Trophoblast cell (in vitro differentiated cells and primary cell): Measurements from ENCODE around the gene IARS2.
A peak's percentile ranks its signal among the peaks of the same experiment; 100 is the strongest.
"Not testable (repeated sequence)": the region's sequence is repeated elsewhere in the genome, so short reads cannot be mapped to it uniquely, and the experiment has no call there.

ENCODE experiments used
- DNase-seq, 2 donors: peaks; one replicate each; pipeline ENCODE4 v3.0.0-alpha.2; 2016
- H2AFZ ChIP-seq: 2 replicates; pipeline ENCODE4 v1.6.1; 2013; ENCODE audit warnings: low read length, moderate library complexity, mild to moderate bottlenecking; ENCODE audit not compliant: insufficient read depth, poor library complexity
- H2AK5ac ChIP-seq: 2 replicates; pipeline ENCODE4 v1.6.1; 2013; ENCODE audit warnings: mild to moderate bottlenecking, low read length
- H2BK120ac ChIP-seq: 2 replicates; pipeline ENCODE4 v1.6.1; 2013; ENCODE audit warnings: low read length, mild to moderate bottlenecking, moderate library complexity; ENCODE audit not compliant: insufficient read depth, poor library complexity
- H2BK12ac ChIP-seq: 2 replicates; pipeline ENCODE4 v1.6.1; 2013; ENCODE audit warnings: mild to moderate bottlenecking, low read length, moderate library complexity
- H2BK5ac ChIP-seq: 2 replicates; pipeline ENCODE4 v1.6.1; 2013; ENCODE audit warnings: low read length, low read depth, moderate library complexity, mild to moderate bottlenecking; ENCODE audit not compliant: poor library complexity
- H3K14ac ChIP-seq: 2 replicates; pipeline ENCODE4 v1.6.1; 2013; ENCODE audit warnings: mild to moderate bottlenecking, low read length
- H3K18ac ChIP-seq: 2 replicates; pipeline ENCODE4 v1.6.1; 2013; ENCODE audit warnings: mild to moderate bottlenecking, low read length
- H3K23ac ChIP-seq: 2 replicates; pipeline ENCODE4 v1.6.1; 2013; ENCODE audit warnings: low read length
- H3K27ac ChIP-seq: 2 replicates; pipeline ENCODE4 v1.5.1; 2013; ENCODE audit warnings: low read depth, mild to moderate bottlenecking, inconsistent platforms, low read length, moderate library complexity
- H3K27me3 ChIP-seq: 2 replicates; pipeline ENCODE4 v1.6.1; 2013; ENCODE audit warnings: inconsistent platforms, mild to moderate bottlenecking, low read length, moderate library complexity; ENCODE audit not compliant: insufficient read depth
- H3K36me3 ChIP-seq, 2 experiments: 1 replicate in 1 of 2; 2 replicates in 1 of 2; pipeline ENCODE4 v1.6.1; 2013; ENCODE audit warnings: low read length in 2 of 2, mild to moderate bottlenecking in 2 of 2, moderate library complexity in 1 of 2; ENCODE audit not compliant: insufficient read depth in 2 of 2, control insufficient read depth in 1 of 2
- H3K4ac ChIP-seq: 2 replicates; pipeline ENCODE4 v1.6.1; 2013; ENCODE audit warnings: low read depth, mild to moderate bottlenecking, low read length, moderate library complexity
- H3K4me1 ChIP-seq, 2 experiments: 1 replicate in 1 of 2; 2 replicates in 1 of 2; pipeline ENCODE4 v1.6.1; 2013; ENCODE audit warnings: low read length in 2 of 2, mild to moderate bottlenecking in 2 of 2, moderate library complexity in 1 of 2; ENCODE audit not compliant: insufficient read depth in 2 of 2, control insufficient read depth in 1 of 2
- H3K4me2 ChIP-seq: 2 replicates; pipeline ENCODE4 v1.6.1; 2013; ENCODE audit warnings: inconsistent platforms, mild to moderate bottlenecking, low read length, moderate library complexity
- H3K4me3 ChIP-seq: 2 replicates; pipeline ENCODE4 v1.5.1; 2013; ENCODE audit warnings: mild to moderate bottlenecking, low read depth, low read length, inconsistent platforms
- H3K79me1 ChIP-seq: one replicate; pipeline ENCODE4 v1.6.1; 2013; ENCODE audit warnings: low read length
- H3K79me2 ChIP-seq: 2 replicates; pipeline ENCODE4 v1.6.1; 2013; ENCODE audit warnings: low read length, mild to moderate bottlenecking; ENCODE audit not compliant: control insufficient read depth, insufficient read depth, poor library complexity
- H3K9ac ChIP-seq: 2 replicates; pipeline ENCODE4 v1.6.1; 2013; ENCODE audit warnings: mild to moderate bottlenecking, low read length
- H3K9me3 ChIP-seq: 2 replicates; pipeline ENCODE4 v1.6.1; 2013; ENCODE audit warnings: low read depth, mild to moderate bottlenecking, control low read depth, inconsistent platforms, low read length; ENCODE audit not compliant: insufficient read depth
- H4K12ac ChIP-seq: 2 replicates; pipeline ENCODE4 v1.6.1; 2013; ENCODE audit warnings: low read depth, mild to moderate bottlenecking, low read length, moderate library complexity
- H4K8ac ChIP-seq: 2 replicates; pipeline ENCODE4 v1.6.1; 2013; ENCODE audit warnings: low read depth, mild to moderate bottlenecking, low read length, moderate library complexity
- H4K91ac ChIP-seq: one replicate; pipeline ENCODE4 v1.6.1; 2013; ENCODE audit warnings: low read depth, mild to moderate bottlenecking, low read length, moderate library complexity
- WGBS: extraction: QIAGEN DNeasy Blood & Tissue Kit; methylation state at CpG from one replicate; pipeline ENCODE4 v1.1.7; 2013; ENCODE audit warnings: missing lambda C conversion rate; ENCODE audit not compliant: insufficient read length, insufficient coverage; ENCODE audit errors: extremely low coverage; 5-methylcytosine and 5-hydroxymethylcytosine counted together

IARS2 gene

GRCh38 chr1:220099826-220100225, 5.9 kb downstream of the IARS2 start:
- H2BK12ac ChIP-seq = no peak overlapping the region
- H4K91ac ChIP-seq = no peak overlapping the region
- H4K12ac ChIP-seq = no peak overlapping the region
- no peak overlapping the region for H3K9ac ChIP-seq
- peaks cover 21 to 23% of the 10 kb centered on the region in 2 experiments for H3K36me3 ChIP-seq
- H3K9me3 ChIP-seq = no peaks in the 10 kb centered on the region
- peaks cover 0 to 2% of the 10 kb centered on the region in 2 experiments for H3K4me1 ChIP-seq
- H2AFZ ChIP-seq = no peak overlapping the region
- no peak overlapping the region for H3K18ac ChIP-seq
- no peaks in the 10 kb centered on the region for H3K79me1 ChIP-seq
- H3K4ac ChIP-seq = no peak overlapping the region
- H4K8ac ChIP-seq = no peak overlapping the region
- H3K23ac ChIP-seq = no peak overlapping the region
- no peak overlapping the region for H2BK5ac ChIP-seq
- H3K27ac ChIP-seq = no peak overlapping the region
- H3K4me2 ChIP-seq = no peak overlapping the region
- no peaks in the 10 kb centered on the region for H3K79me2 ChIP-seq
- H2BK120ac ChIP-seq = no peak overlapping the region
- H3K14ac ChIP-seq = no peak overlapping the region
- no peak overlapping the region for H3K4me3 ChIP-seq
- H2AK5ac ChIP-seq = no peak overlapping the region
- no peak for DNase-seq
- H3K27me3 ChIP-seq = no peaks in the 10 kb centered on the region

- not testable (repeated sequence) for H3K9me3 ChIP-seq, H3K27me3 ChIP-seq, H3K14ac ChIP-seq, H4K8ac ChIP-seq, H3K9ac ChIP-seq, H3K4me2 ChIP-seq, H3K27ac ChIP-seq, H2AK5ac ChIP-seq, H2BK12ac ChIP-seq, H4K12ac ChIP-seq, H3K79me1 ChIP-seq, H2AFZ ChIP-seq, H3K4ac ChIP-seq, H2BK120ac ChIP-seq, H3K4me1 ChIP-seq, H2BK5ac ChIP-seq, H3K18ac ChIP-seq, DNase-seq, H3K4me3 ChIP-seq, H3K79me2 ChIP-seq, H4K91ac ChIP-seq, H3K23ac ChIP-seq
- WGBS = no CpG with 5 or more reads among the region's 6 CpGs
- peaks cover 25% of the 10 kb centered on the region in 2 experiments for H3K36me3 ChIP-seq
Measured at GRCh38 chr1:220110473-220110872, 16.5 kb downstream of the IARS2 start.

- WGBS = no CpG with 5 or more reads among the region's 4 CpGs
- not testable (repeated sequence) for H3K14ac ChIP-seq, H3K18ac ChIP-seq, DNase-seq, H3K9ac ChIP-seq, H3K27me3 ChIP-seq, H3K9me3 ChIP-seq, H4K8ac ChIP-seq, H3K79me1 ChIP-seq, H2BK12ac ChIP-seq, H2BK5ac ChIP-seq, H3K4me3 ChIP-seq, H3K4ac ChIP-seq, H2BK120ac ChIP-seq, H2AFZ ChIP-seq, H4K12ac ChIP-seq, H3K27ac ChIP-seq, H3K79me2 ChIP-seq, H4K91ac ChIP-seq, H3K4me1 ChIP-seq, H2AK5ac ChIP-seq, H3K23ac ChIP-seq, H3K4me2 ChIP-seq
- peaks cover 22 to 25% of the 10 kb centered on the region in 2 experiments for H3K36me3 ChIP-seq
Measured at GRCh38 chr1:220112600-220112999, 18.7 kb downstream of the IARS2 start.

GRCh38 chr1:220113136-220113695, 19.3 kb downstream of the IARS2 start:
- Histone ChIP-seq H3K4me1 (no peaks in the 10 kb centered on the region), H4K8ac (no peak overlapping the region), H2BK5ac (no peak overlapping the region), H2BK12ac (no peak overlapping the region), H4K91ac (no peak overlapping the region), H3K36me3 (peaks cover 20 to 22% of the 10 kb centered on the region in 2 experiments), H3K79me2 (no peaks in the 10 kb centered on the region), H3K9me3 (no peaks in the 10 kb centered on the region), H4K12ac (no peak overlapping the region), H3K9ac (no peak overlapping the region), H3K27ac (no peak overlapping the region), H2BK120ac (no peak overlapping the region), H3K18ac (no peak overlapping the region), H3K4me3 (no peak overlapping the region), H3K23ac (no peak overlapping the region), H3K27me3 (no peaks in the 10 kb centered on the region), H3K79me1 (no peaks in the 10 kb centered on the region), H2AK5ac (no peak overlapping the region), H3K14ac (no peak overlapping the region), H3K4me2 (no peak overlapping the region), H3K4ac (no peak overlapping the region), H2AFZ (no peak overlapping the region)
- WGBS = no CpG with 5 or more reads among the region's 5 CpGs
- peak in 1 of 2 donors; percentile 65 for DNase-seq
